Fibroblast of lung (primary cell): ENCODE data around the gene TENM4. TPM values are rescaled to one million over a fixed set of nuclear protein-coding genes. Genes with fewer than 3 reads are reported as not detected.
A peak's percentile ranks its signal among the peaks of the same experiment; 100 is the strongest.

Experiments used
- DNase-seq, 2 donors: peaks; one replicate each; pipeline versions ENCODE4 v3.0.0 to v3.0.0-alpha.2; 2010; ENCODE audit warnings: low read depth in 2 of 2
- H2AFZ ChIP-seq: 2 replicates; pipeline ENCODE4 v1.5.1; 2012; ENCODE audit warnings: low read length, control low read depth, inconsistent platforms
- H3K27ac ChIP-seq: 2 replicates; pipeline ENCODE4 v1.5.1; 2011; ENCODE audit warnings: low read length, control low read depth; ENCODE audit not compliant: insufficient read depth
- H3K27me3 ChIP-seq: 2 replicates; pipeline ENCODE4 v1.5.1; 2011; ENCODE audit warnings: mild to moderate bottlenecking, low read length; ENCODE audit not compliant: control insufficient read depth, insufficient read depth
- H3K36me3 ChIP-seq: 2 replicates; pipeline ENCODE4 v1.5.1; 2011; ENCODE audit warnings: low read length; ENCODE audit not compliant: control insufficient read depth, insufficient read depth
- H3K4me1 ChIP-seq: 2 replicates; pipeline ENCODE4 v1.5.1; 2011; ENCODE audit warnings: low read length; ENCODE audit not compliant: control insufficient read depth, insufficient read depth; ENCODE audit errors: extremely low read depth
- H3K4me2 ChIP-seq: 2 replicates; pipeline ENCODE4 v1.5.1; 2011; ENCODE audit warnings: low read length, control low read depth; ENCODE audit not compliant: insufficient read depth; ENCODE audit errors: extremely low read depth
- H3K4me3 ChIP-seq, 4 experiments: fragments of 200-600 bp in 1 of 4; sonication (generic) in 1 of 4; replicated peaks in 1 of 4; 2 replicates each; pipeline ENCODE4 v1.5.1; 2011 to 2016; ENCODE audit warnings: low read length in 4 of 4, low read depth in 3 of 4, mild to moderate bottlenecking in 3 of 4, control low read depth in 2 of 4, inconsistent platforms in 1 of 4, mixed read lengths in 1 of 4; ENCODE audit not compliant: insufficient read depth in 1 of 4; ENCODE audit errors: control extremely low read depth in 1 of 4
- H3K79me2 ChIP-seq: 2 replicates; pipeline ENCODE4 v1.5.1; 2012; ENCODE audit warnings: mild to moderate bottlenecking, low read length, inconsistent platforms; ENCODE audit not compliant: control insufficient read depth, insufficient read depth
- H3K9ac ChIP-seq: 2 replicates; pipeline ENCODE4 v1.5.1; 2011; ENCODE audit warnings: mild to moderate bottlenecking, low read length, control low read depth; ENCODE audit not compliant: insufficient read depth
- H3K9me3 ChIP-seq: 2 replicates; pipeline ENCODE4 v1.5.1; 2012; ENCODE audit warnings: low read depth, low read length; ENCODE audit not compliant: control insufficient read depth, insufficient read depth
- H4K20me1 ChIP-seq: 2 replicates; pipeline ENCODE4 v1.5.1; 2011; ENCODE audit warnings: low read length; ENCODE audit not compliant: control insufficient read depth, insufficient read depth; ENCODE audit errors: extremely low read depth
- EZH2 ChIP-seq: IDR thresholded peaks from 2 replicates; pipeline ENCODE4 v1.5.1; 2012; ENCODE audit warnings: low read length, control low read depth, mild to moderate bottlenecking; ENCODE audit errors: missing control alignments
- polyA plus RNA-seq, 2 donors: library from polyadenylated mRNA; depleted of rRNA in 1 of 2; stranded (reverse) in 1 of 2; unstranded in 1 of 2; fragments of >200 nt; gene quantifications; 2 replicates each; pipeline ENCODE4 v1.2.1, GENCODE V29; 2011 to 2012; ENCODE audit warnings: missing spikeins in 1 of 2
- total RNA-seq: library from RNA; depleted of rRNA; stranded (reverse); fragments of >200 nt; gene quantifications from 2 replicates; pipeline ENCODE4 v1.2.1, GENCODE V29; 2014
- TF ChIP-seq, protein P1 (sequence below), 2 donors: IDR thresholded peaks in 1 of 2; conservative IDR thresholded peaks in 1 of 2; 1 replicate in 1 of 2; 2 replicates in 1 of 2; pipeline ENCODE4 v1.5.1; 2011 to 2012; ENCODE audit warnings: low read length in 2 of 2, control low read depth in 1 of 2, inconsistent platforms in 1 of 2, low read depth in 1 of 2, mild to moderate bottlenecking in 1 of 2

Gene TENM4
- total and polyA plus RNA-seq, 2 donors (not counting 1 experiment from before 2014, with no cell fraction given): 4.6 to 48.4 TPM

DNA sequence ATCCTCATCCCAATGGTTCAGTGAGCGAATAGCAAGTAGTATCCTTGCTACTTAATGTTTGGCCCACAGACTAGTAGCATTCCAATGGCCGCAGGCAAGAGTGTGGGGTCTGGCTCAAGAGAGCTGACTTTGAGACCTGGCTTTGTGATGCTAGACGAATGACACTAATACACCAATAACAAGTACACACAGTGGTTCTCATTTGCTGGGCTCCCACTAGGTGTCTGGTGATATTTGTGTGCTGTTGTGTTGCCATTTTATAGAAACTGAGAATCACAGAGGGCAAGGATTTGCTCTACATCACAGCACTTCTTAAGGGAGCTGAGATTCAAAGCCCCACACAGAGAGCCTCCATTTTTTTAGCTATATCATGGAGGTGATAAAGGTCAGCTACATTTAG is 351.2 kb downstream of the TENM4 start:
- Histone ChIP-seq H4K20me1 (no peaks in the 10 kb centered on the region), H3K4me3 (no peak overlapping the region), H2AFZ (no peak overlapping the region), H3K9ac (no peak overlapping the region), H3K9me3 (no peaks in the 10 kb centered on the region), H3K36me3 (no peaks in the 10 kb centered on the region), H3K4me2 (no peak overlapping the region), H3K4me1 (peaks cover 18% of the 10 kb centered on the region), H3K27ac (no peak overlapping the region), H3K27me3 (no peaks in the 10 kb centered on the region), H3K79me2 (no peaks in the 10 kb centered on the region)
- TF ChIP-seq, protein P1, sequence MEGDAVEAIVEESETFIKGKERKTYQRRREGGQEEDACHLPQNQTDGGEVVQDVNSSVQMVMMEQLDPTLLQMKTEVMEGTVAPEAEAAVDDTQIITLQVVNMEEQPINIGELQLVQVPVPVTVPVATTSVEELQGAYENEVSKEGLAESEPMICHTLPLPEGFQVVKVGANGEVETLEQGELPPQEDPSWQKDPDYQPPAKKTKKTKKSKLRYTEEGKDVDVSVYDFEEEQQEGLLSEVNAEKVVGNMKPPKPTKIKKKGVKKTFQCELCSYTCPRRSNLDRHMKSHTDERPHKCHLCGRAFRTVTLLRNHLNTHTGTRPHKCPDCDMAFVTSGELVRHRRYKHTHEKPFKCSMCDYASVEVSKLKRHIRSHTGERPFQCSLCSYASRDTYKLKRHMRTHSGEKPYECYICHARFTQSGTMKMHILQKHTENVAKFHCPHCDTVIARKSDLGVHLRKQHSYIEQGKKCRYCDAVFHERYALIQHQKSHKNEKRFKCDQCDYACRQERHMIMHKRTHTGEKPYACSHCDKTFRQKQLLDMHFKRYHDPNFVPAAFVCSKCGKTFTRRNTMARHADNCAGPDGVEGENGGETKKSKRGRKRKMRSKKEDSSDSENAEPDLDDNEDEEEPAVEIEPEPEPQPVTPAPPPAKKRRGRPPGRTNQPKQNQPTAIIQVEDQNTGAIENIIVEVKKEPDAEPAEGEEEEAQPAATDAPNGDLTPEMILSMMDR (conservative IDR thresholded peaks at IDR 0.05 in 1 of 2, IDR thresholded peaks at IDR 0.05 in 1 of 2; ENCODE audit: low read depth in 1 of 2, low read length in 2 of 2): no peak
- no peak for TF ChIP-seq EZH2
- no peak for DNase-seq

DNA sequence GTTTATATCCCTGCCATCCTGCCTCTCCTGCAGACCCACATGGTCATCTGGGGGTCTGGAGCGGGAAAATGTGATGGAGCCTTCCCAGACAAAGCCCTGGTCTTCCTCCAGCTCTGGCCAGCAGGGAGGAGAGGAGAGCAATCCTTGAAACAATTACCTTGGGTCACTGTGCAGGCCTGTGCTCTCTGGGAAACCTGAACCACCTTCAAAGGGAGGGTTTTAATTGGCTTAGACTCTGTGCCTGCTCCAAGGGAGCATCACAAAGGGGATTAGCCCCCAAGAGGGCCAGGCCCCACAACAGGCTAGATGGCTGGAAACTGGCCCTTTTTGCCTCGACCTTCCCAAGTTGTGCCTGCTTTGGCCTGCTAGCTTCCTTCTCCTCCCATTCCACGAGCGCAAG is 351.9 kb downstream of the TENM4 start:
- Histone ChIP-seq H3K79me2 (no peaks in the 10 kb centered on the region), H3K4me1 (peaks cover 18% of the 10 kb centered on the region), H3K9ac (no peak overlapping the region), H3K9me3 (no peaks in the 10 kb centered on the region), H3K4me2 (no peak overlapping the region), H3K4me3 (no peak overlapping the region), H3K27ac (no peak overlapping the region), H4K20me1 (no peaks in the 10 kb centered on the region), H3K27me3 (no peaks in the 10 kb centered on the region), H2AFZ (no peak overlapping the region), H3K36me3 (no peaks in the 10 kb centered on the region)
- TF ChIP-seq, protein P1 (conservative IDR thresholded peaks at IDR 0.05 in 1 of 2, IDR thresholded peaks at IDR 0.05 in 1 of 2; ENCODE audit: low read depth in 1 of 2, low read length in 2 of 2): no peak
- TF ChIP-seq EZH2: no peak
- no peak for DNase-seq

DNA sequence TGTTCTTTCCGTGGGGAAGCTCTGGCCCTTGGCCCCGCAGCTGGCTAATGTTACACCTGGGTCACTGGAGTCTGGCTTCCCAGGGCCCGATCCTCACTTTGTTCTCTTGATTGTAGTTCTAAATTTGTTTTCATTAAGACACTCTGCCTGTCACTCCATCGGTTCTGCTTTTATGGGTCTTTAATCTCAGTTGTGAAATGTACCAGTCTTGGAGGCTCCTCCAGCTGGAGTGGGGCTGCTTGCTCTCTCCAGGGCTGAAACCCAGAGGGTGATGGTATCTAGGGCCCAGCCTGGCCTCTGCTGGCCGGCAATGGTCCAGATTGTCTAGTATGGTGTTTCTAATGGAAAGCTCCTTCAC is 352.9 kb downstream of the TENM4 start:
- Histone ChIP-seq H3K9ac (no peak overlapping the region), H2AFZ (no peak overlapping the region)
- DNase-seq: peak; percentile 29 to 45

More for the DNA sequence above, 352.9 kb downstream of the TENM4 start:
- no peak overlapping the region for H3K4me2 ChIP-seq
- H4K20me1 ChIP-seq: no peaks in the 10 kb centered on the region
- H3K9me3 ChIP-seq: no peaks in the 10 kb centered on the region
- H3K4me1 ChIP-seq: peaks cover 18% of the 10 kb centered on the region
- TF ChIP-seq, protein P1 (conservative IDR thresholded peaks at IDR 0.05 in 1 of 2, IDR thresholded peaks at IDR 0.05 in 1 of 2; ENCODE audit: low read depth in 1 of 2, low read length in 2 of 2): peak in 1 of 2 donors; percentile 24
- no peak for TF ChIP-seq EZH2
- H3K79me2 ChIP-seq: no peaks in the 10 kb centered on the region
- H3K27ac ChIP-seq: no peak overlapping the region
- H3K4me3 ChIP-seq: no peak overlapping the region
- H3K27me3 ChIP-seq: no peaks in the 10 kb centered on the region
- H3K36me3 ChIP-seq: no peaks in the 10 kb centered on the region
